Panc1 (cell line): ENCODE data around the gene UIMC1.

ENCODE experiments used
- TCF7L2 ChIP-seq: IDR thresholded peaks from 2 replicates; pipeline ENCODE4 v1.6.1; 2011; ENCODE audit warnings: mild to moderate bottlenecking, low read depth, low read length, inconsistent platforms
- TF ChIP-seq, protein P1 (sequence below): fragments of 450-650 bp; IDR thresholded peaks from 2 replicates; pipeline ENCODE4 v1.5.1; 2017; ENCODE audit warnings: mild to moderate bottlenecking
- TF ChIP-seq, protein P2 (sequence below), 2 experiments: IDR thresholded peaks; 2 replicates each; pipeline ENCODE4 v1.6.1; 2011 to 2012; ENCODE audit warnings: low read depth in 2 of 2, control low read depth in 1 of 2, low read length in 1 of 2, mild to moderate bottlenecking in 1 of 2, moderate library complexity in 1 of 2; ENCODE audit not compliant: insufficient read depth in 1 of 2

DNA sequence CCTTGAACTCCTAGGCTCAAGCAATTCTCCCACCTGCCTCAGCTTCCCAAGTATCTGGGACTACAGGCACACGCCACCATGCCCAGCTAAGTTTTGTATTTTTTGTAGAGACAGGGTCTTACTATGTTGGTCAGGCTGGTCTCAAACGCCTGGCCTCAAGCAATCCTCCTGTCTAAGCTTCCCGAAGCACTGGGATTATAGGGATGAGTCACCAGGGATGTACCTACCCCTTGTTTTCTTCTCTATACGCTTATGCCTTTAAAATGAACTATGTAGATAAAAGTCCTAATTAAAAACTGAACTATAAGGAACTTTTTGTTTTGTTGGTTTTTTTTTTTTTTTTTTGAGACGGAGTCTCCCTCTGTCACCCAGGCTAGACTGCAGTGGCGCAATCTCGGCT is 25.8 kb downstream of the UIMC1 start:
- TF ChIP-seq, protein P1, sequence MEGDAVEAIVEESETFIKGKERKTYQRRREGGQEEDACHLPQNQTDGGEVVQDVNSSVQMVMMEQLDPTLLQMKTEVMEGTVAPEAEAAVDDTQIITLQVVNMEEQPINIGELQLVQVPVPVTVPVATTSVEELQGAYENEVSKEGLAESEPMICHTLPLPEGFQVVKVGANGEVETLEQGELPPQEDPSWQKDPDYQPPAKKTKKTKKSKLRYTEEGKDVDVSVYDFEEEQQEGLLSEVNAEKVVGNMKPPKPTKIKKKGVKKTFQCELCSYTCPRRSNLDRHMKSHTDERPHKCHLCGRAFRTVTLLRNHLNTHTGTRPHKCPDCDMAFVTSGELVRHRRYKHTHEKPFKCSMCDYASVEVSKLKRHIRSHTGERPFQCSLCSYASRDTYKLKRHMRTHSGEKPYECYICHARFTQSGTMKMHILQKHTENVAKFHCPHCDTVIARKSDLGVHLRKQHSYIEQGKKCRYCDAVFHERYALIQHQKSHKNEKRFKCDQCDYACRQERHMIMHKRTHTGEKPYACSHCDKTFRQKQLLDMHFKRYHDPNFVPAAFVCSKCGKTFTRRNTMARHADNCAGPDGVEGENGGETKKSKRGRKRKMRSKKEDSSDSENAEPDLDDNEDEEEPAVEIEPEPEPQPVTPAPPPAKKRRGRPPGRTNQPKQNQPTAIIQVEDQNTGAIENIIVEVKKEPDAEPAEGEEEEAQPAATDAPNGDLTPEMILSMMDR: no peak
- TF ChIP-seq TCF7L2: no peak
- TF ChIP-seq, protein P2, sequence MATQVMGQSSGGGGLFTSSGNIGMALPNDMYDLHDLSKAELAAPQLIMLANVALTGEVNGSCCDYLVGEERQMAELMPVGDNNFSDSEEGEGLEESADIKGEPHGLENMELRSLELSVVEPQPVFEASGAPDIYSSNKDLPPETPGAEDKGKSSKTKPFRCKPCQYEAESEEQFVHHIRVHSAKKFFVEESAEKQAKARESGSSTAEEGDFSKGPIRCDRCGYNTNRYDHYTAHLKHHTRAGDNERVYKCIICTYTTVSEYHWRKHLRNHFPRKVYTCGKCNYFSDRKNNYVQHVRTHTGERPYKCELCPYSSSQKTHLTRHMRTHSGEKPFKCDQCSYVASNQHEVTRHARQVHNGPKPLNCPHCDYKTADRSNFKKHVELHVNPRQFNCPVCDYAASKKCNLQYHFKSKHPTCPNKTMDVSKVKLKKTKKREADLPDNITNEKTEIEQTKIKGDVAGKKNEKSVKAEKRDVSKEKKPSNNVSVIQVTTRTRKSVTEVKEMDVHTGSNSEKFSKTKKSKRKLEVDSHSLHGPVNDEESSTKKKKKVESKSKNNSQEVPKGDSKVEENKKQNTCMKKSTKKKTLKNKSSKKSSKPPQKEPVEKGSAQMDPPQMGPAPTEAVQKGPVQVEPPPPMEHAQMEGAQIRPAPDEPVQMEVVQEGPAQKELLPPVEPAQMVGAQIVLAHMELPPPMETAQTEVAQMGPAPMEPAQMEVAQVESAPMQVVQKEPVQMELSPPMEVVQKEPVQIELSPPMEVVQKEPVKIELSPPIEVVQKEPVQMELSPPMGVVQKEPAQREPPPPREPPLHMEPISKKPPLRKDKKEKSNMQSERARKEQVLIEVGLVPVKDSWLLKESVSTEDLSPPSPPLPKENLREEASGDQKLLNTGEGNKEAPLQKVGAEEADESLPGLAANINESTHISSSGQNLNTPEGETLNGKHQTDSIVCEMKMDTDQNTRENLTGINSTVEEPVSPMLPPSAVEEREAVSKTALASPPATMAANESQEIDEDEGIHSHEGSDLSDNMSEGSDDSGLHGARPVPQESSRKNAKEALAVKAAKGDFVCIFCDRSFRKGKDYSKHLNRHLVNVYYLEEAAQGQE (IDR thresholded peaks at IDR 0.05; ENCODE audit: insufficient read depth in 1 of 2, low read depth in 2 of 2, low read length in 1 of 2): no peak
